ENCODE data around the gene GAPDH.

GAPDH gene

DNA sequence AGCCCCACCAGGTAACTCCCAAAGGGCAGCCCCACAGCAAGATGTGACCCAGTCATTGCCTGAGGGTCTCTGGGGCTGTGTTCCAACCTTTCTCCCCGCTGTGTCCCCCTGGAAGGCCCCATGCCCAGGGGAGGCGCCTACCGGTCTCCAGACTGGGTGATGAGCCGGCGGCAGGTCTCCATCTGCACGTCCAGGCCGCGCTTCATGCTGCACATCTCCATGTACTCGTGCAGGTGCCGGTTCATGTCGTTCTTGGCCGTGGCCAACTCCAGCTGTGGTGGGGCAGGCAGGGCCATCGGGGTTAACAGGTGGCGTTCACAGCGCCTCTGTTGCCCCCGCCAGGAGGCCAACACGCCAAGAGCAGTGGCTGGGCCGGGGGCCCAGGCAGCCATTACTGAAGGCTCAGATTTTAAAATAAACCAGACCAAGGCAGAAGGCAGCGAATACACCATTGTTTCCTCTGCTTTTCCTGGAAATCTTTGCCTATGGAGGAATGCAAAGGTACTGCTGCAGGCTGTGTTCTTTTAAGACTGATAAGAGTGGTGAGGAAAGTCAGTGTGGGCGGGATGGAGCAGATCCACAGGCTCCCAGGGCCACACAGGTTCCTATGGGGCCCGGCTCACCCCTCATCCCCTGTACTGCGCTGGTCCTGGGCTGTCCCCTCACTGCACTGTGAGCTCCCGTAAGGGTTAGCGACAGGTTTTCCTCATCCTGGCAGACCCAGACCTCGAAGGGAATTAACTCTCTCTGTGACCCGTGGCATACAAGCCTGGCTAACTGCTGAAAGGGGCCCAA lies 7.3 kb downstream of the GAPDH start:
- H3K4me2 ChIP-seq (ENCODE audit: low read length), result no peak overlapping the region; the same call in 1 of the 2 replicates
- H3K79me2 ChIP-seq (ENCODE audit: control insufficient read depth, low read length), result peaks cover 3% of the 10 kb centered on the region

DNA sequence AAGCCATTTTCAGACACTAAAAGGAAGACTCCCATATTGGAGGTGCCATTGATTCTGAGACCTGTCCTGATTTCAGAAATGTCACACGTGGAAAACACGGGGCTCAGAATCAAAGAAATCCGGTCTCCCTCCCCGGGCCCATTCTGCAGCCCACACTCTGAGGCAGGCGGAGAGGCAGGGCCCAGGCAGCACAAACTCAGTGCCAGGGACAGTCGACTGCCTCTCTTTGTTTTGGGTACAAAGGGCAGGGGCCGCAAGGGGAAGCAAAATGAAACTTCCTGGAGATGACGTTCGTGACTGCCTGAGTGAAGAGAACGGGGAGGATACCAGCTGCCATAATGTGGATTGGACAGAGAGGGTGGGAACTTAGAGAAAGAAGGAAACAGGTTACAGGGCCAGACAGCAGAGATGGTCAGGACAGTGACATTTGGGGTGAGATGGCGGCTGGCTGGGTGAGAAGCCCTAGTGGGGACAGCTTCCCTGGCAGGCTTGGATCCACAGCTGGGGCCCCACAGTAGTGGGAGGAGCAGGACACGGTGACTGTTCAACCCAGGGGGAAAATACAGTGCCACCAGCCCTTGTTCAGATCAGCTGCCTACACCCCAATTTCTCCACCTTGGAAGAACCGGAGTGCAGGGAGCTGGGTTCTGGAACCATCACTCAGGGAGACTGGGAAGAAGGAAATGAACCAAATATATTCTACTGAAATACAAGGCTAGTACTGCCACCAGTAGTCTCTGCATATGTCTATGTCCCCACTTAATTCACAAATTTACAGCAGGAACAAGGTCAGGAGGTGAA lies 8.1 kb downstream of the GAPDH start:
- no peak overlapping the region for H3K4me3 ChIP-seq (ENCODE audit: low read length)
- H3K36me3 ChIP-seq (ENCODE audit: control insufficient read depth, low read length), result peaks cover 69% of the 10 kb centered on the region
- H4K20me1 ChIP-seq (ENCODE audit: control insufficient read depth, insufficient read depth, low read depth, low read length), result no peaks in the 10 kb centered on the region
- H3K4me2 ChIP-seq (ENCODE audit: low read length), result no peak overlapping the region
- peaks cover 29% of the 10 kb centered on the region for H3F3A ChIP-seq (ENCODE audit: control insufficient read depth, insufficient read depth)
- H3K27ac ChIP-seq (ENCODE audit: low read depth, low read length), result no peak overlapping the region
- no peaks in the 10 kb centered on the region for H3K9me2 ChIP-seq (replicated peaks; ENCODE audit: control insufficient read depth, low read length)
- H3K4me1 ChIP-seq (ENCODE audit: control insufficient read depth, low read length), result peaks cover 36% of the 10 kb centered on the region
- H3K27me3 ChIP-seq (ENCODE audit: control insufficient read depth, low read length), result no peaks in the 10 kb centered on the region
- no peaks in the 10 kb centered on the region for H3K9me3 ChIP-seq (ENCODE audit: control insufficient read depth, insufficient read depth, low read length)
- TF ChIP-seq, protein P1, sequence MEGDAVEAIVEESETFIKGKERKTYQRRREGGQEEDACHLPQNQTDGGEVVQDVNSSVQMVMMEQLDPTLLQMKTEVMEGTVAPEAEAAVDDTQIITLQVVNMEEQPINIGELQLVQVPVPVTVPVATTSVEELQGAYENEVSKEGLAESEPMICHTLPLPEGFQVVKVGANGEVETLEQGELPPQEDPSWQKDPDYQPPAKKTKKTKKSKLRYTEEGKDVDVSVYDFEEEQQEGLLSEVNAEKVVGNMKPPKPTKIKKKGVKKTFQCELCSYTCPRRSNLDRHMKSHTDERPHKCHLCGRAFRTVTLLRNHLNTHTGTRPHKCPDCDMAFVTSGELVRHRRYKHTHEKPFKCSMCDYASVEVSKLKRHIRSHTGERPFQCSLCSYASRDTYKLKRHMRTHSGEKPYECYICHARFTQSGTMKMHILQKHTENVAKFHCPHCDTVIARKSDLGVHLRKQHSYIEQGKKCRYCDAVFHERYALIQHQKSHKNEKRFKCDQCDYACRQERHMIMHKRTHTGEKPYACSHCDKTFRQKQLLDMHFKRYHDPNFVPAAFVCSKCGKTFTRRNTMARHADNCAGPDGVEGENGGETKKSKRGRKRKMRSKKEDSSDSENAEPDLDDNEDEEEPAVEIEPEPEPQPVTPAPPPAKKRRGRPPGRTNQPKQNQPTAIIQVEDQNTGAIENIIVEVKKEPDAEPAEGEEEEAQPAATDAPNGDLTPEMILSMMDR (IDR thresholded peaks at IDR 0.05; ENCODE audit: low read depth, low read length, poor library complexity, severe bottlenecking), result no peak
- no peak for TF ChIP-seq EZH2phosphoT487 (IDR thresholded peaks at IDR 0.05; ENCODE audit: borderline replicate concordance, low read length)
- no peaks in the 10 kb centered on the region; the same call in 1 of the 2 replicates for H3K79me2 ChIP-seq (ENCODE audit: control insufficient read depth, low read length)

More for the DNA sequence above, 7.3 kb downstream of the GAPDH start:
- H4K20me1 ChIP-seq (ENCODE audit: control insufficient read depth, insufficient read depth, low read depth, low read length), result peaks cover 1% of the 10 kb centered on the region; the same call in 1 of the 2 replicates
- H3F3A ChIP-seq (ENCODE audit: control insufficient read depth, insufficient read depth), result peaks cover 37% of the 10 kb centered on the region
- peaks cover 44% of the 10 kb centered on the region for H3K4me1 ChIP-seq (ENCODE audit: control insufficient read depth, low read length)
- H3K9me2 ChIP-seq (replicated peaks; ENCODE audit: control insufficient read depth, low read length), result no peaks in the 10 kb centered on the region
- no peak overlapping the region for H3K4me3 ChIP-seq (ENCODE audit: low read length)
- H3K9me3 ChIP-seq (ENCODE audit: control insufficient read depth, insufficient read depth, low read length), result no peaks in the 10 kb centered on the region
- no peaks in the 10 kb centered on the region for H3K27me3 ChIP-seq (ENCODE audit: control insufficient read depth, low read length)
- no peak overlapping the region for H3K27ac ChIP-seq (ENCODE audit: low read depth, low read length)
- no peak for TF ChIP-seq EZH2phosphoT487 (IDR thresholded peaks at IDR 0.05; ENCODE audit: borderline replicate concordance, low read length)
- TF ChIP-seq, protein P1 (IDR thresholded peaks at IDR 0.05; ENCODE audit: low read depth, low read length, poor library complexity, severe bottlenecking), result no peak
- H3K36me3 ChIP-seq (ENCODE audit: control insufficient read depth, low read length), result peaks cover 69% of the 10 kb centered on the region

DNA sequence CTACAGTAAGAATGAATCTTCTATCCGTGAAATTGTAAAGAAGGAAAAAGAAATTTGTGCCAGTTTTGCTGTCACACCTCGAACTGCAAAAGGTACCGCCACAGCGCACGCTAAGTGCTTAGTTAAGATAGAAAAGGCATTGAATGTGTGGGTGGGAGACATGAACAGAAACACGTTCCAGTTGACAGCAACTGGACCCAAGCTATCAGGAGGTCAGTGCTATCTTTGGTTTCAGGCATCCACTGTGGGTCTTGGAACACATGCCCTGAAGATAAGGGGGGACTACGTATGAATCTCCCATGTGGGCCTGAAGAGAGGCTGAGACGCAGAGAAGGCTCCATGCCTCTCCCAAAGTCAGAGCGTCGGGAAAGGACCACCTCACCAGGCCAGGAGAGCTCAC lies 11.7 kb downstream of the GAPDH start:
- Histone ChIP-seq H3K9me3 (ENCODE audit: control insufficient read depth, insufficient read depth, low read length) (no peaks in the 10 kb centered on the region), H3K36me3 (ENCODE audit: control insufficient read depth, low read length) (peaks cover 68% of the 10 kb centered on the region), H3F3A (ENCODE audit: control insufficient read depth, insufficient read depth) (no peaks in the 10 kb centered on the region), H3K9me2 (replicated peaks; ENCODE audit: control insufficient read depth, low read length) (no peaks in the 10 kb centered on the region), H3K27me3 (ENCODE audit: control insufficient read depth, low read length) (no peaks in the 10 kb centered on the region), H3K4me3 (ENCODE audit: low read length) (no peak overlapping the region), H3K4me1 (ENCODE audit: control insufficient read depth, low read length) (peaks cover 6% of the 10 kb centered on the region), H4K20me1 (ENCODE audit: control insufficient read depth, insufficient read depth, low read depth, low read length) (no peaks in the 10 kb centered on the region), H3K4me2 (ENCODE audit: low read length) (no peak overlapping the region), H3K27ac (ENCODE audit: low read depth, low read length) (no peak overlapping the region), H3K79me2 (ENCODE audit: control insufficient read depth, low read length) (peaks cover 11% of the 10 kb centered on the region)
- TF ChIP-seq, protein P1 (IDR thresholded peaks at IDR 0.05; ENCODE audit: low read depth, low read length, poor library complexity, severe bottlenecking), result no peak
- no peak for TF ChIP-seq EZH2phosphoT487 (IDR thresholded peaks at IDR 0.05; ENCODE audit: borderline replicate concordance, low read length)

All from DOHH2 (cell line).